ENCODE data around the gene STAT4. TPM values are rescaled to one million over a fixed set of nuclear protein-coding genes. Genes with fewer than 3 reads are reported as not detected.

The STAT4 gene
- total RNA-seq, 1 donor from 2014 or later = 8.0 TPM

- no peak for TF ChIP-seq CTCF (IDR thresholded peaks at IDR 0.05)
- ATAC-seq (no peak), DNase-seq (no peak)
- Histone ChIP-seq H3K9me3 (no peaks in the 10 kb centered on the region), H3K27ac (no peak overlapping the region), H3K27me3 (no peaks in the 10 kb centered on the region), H3K36me3 (peaks cover 100% of the 10 kb centered on the region), H3K4me3 (no peak overlapping the region), H3K4me1 (peaks cover 8% of the 10 kb centered on the region)
- intact Hi-C loops (cut with DNase I) = no loop called here
Measured at GRCh38 chr2:191003405-191004309, 147.1 kb downstream of the STAT4 start.

- no peak for ATAC-seq
- intact Hi-C loops (cut with DNase I) = no loop called here
Measured at GRCh38 chr2:191001624-191002023, 149.2 kb downstream of the STAT4 start.

GRCh38 chr2:191001032-191001431 is 149.8 kb downstream of the STAT4 start:
- no peak overlapping the region for H3K27ac ChIP-seq
- TF ChIP-seq CTCF (IDR thresholded peaks at IDR 0.05) = no peak
- H3K4me3 ChIP-seq = no peak overlapping the region
- DNase-seq (no peak), ATAC-seq (no peak)
- peaks cover 100% of the 10 kb centered on the region for H3K36me3 ChIP-seq
- intact Hi-C loops (cut with DNase I) = no loop called here
- H3K9me3 ChIP-seq = no peaks in the 10 kb centered on the region
- H3K4me1 ChIP-seq = no peaks in the 10 kb centered on the region
- H3K27me3 ChIP-seq = no peaks in the 10 kb centered on the region

More at GRCh38 chr2:191001624-191002023, 149.2 kb downstream of the STAT4 start:
- peaks cover 100% of the 10 kb centered on the region for H3K36me3 ChIP-seq
- H3K27ac ChIP-seq = no peak overlapping the region
- H3K27me3 ChIP-seq = no peaks in the 10 kb centered on the region
- H3K4me3 ChIP-seq = no peak overlapping the region
- no peak for DNase-seq
- H3K4me1 ChIP-seq = no peaks in the 10 kb centered on the region
- no peaks in the 10 kb centered on the region for H3K9me3 ChIP-seq
- TF ChIP-seq CTCF (IDR thresholded peaks at IDR 0.05) = no peak

GRCh38 chr2:190999949-191000665 is 150.7 kb downstream of the STAT4 start:
- Histone ChIP-seq H3K4me3 (no peak overlapping the region), H3K9me3 (no peaks in the 10 kb centered on the region), H3K4me1 (no peaks in the 10 kb centered on the region), H3K36me3 (peaks cover 100% of the 10 kb centered on the region), H3K27me3 (no peaks in the 10 kb centered on the region), H3K27ac (no peak overlapping the region)
- DNase-seq (no peak), ATAC-seq (no peak)
- intact Hi-C loops (cut with DNase I) = no loop called here
- TF ChIP-seq CTCF (IDR thresholded peaks at IDR 0.05) = no peak

GRCh38 chr2:190999058-190999457 is 151.7 kb downstream of the STAT4 start:
- no peaks in the 10 kb centered on the region for H3K9me3 ChIP-seq
- H3K4me1 ChIP-seq = no peaks in the 10 kb centered on the region
- peaks cover 100% of the 10 kb centered on the region for H3K36me3 ChIP-seq
- intact Hi-C loops (cut with DNase I) = no loop called here
- H3K27me3 ChIP-seq = no peaks in the 10 kb centered on the region
- ATAC-seq = no peak
- no peak for DNase-seq
- H3K27ac ChIP-seq = no peak overlapping the region
- no peak for TF ChIP-seq CTCF (IDR thresholded peaks at IDR 0.05)
- no peak overlapping the region for H3K4me3 ChIP-seq
